ENCODE data around the gene C15orf39. TPM values are rescaled to one million over a fixed set of nuclear protein-coding genes. Genes with fewer than 3 reads are reported as not detected.
A peak's percentile ranks its signal among the peaks of the same experiment; 100 is the strongest.
"Not testable (repeated sequence)": the region's sequence is repeated elsewhere in the genome, so short reads cannot be mapped to it uniquely, and the experiment has no call there.

Gene C15orf39
- total RNA-seq, 1 donor from 2014 or later, result 14.8 TPM

GRCh38 chr15:75225951-75226732, 24.5 kb downstream of the C15orf39 start:
- intact Hi-C loops (cut with micrococcal nuclease), result no loop called here
- DNase-seq, result no peak

GRCh38 chr15:75227112-75227511, 25.4 kb downstream of the C15orf39 start:
- DNase-seq; intact Hi-C loops (cut with micrococcal nuclease): not testable (repeated sequence)
- peak; percentile 46 for ATAC-seq

More at GRCh38 chr15:75225951-75226732, 24.5 kb downstream of the C15orf39 start:
- no peak for ATAC-seq

- no peak for ATAC-seq
- intact Hi-C loops (cut with micrococcal nuclease), result no loop called here
- no peak for DNase-seq
Observed at GRCh38 chr15:75227663-75228280, 26.1 kb downstream of the C15orf39 start.

- intact Hi-C loops (cut with micrococcal nuclease), result no loop called here
- no peak for ATAC-seq
- no peak for DNase-seq
Observed at GRCh38 chr15:75228787-75229186, 27.1 kb downstream of the C15orf39 start.

- ATAC-seq, result no peak
- no peak for DNase-seq
- intact Hi-C loops (cut with micrococcal nuclease), result no loop called here
Observed at GRCh38 chr15:75229191-75230015, 27.7 kb downstream of the C15orf39 start.

- ATAC-seq, result no peak
- intact Hi-C loops (cut with micrococcal nuclease), result no loop called here
- no peak for DNase-seq
Observed at GRCh38 chr15:75230016-75230343, 28.3 kb downstream of the C15orf39 start.

GRCh38 chr15:75230551-75231371, 29.1 kb downstream of the C15orf39 start:
- ATAC-seq (no peak), DNase-seq (peak; percentile 13)
- intact Hi-C loops (cut with micrococcal nuclease), result no loop called here

GRCh38 chr15:75231836-75232235, 30.2 kb downstream of the C15orf39 start:
- DNase-seq (no peak), ATAC-seq (no peak)
- intact Hi-C loops (cut with micrococcal nuclease), result no loop called here

GRCh38 chr15:75232252-75232813, 30.7 kb downstream of the C15orf39 start:
- DNase-seq, result peak; percentile 12
- intact Hi-C loops (cut with micrococcal nuclease), result no loop called here
- ATAC-seq, result no peak

GRCh38 chr15:75232826-75233503, 31.3 kb downstream of the C15orf39 start:
- intact Hi-C loops (cut with micrococcal nuclease), result no loop called here
- peak; percentile 21 for DNase-seq

GRCh38 chr15:75233504-75234190, 32.0 kb downstream of the C15orf39 start:
- DNase-seq (peak; percentile 9), ATAC-seq (no peak)
- intact Hi-C loops (cut with micrococcal nuclease), result no loop called here

More at GRCh38 chr15:75232826-75233503, 31.3 kb downstream of the C15orf39 start:
- no peak for ATAC-seq

- peak; percentile 21 for DNase-seq
- intact Hi-C loops (cut with micrococcal nuclease), result no loop called here
- no peak for ATAC-seq
Observed at GRCh38 chr15:75234191-75234810, 32.6 kb downstream of the C15orf39 start.

GRCh38 chr15:75235051-75235673, 33.5 kb downstream of the C15orf39 start:
- peak; percentile 23 for DNase-seq
- intact Hi-C loops (cut with micrococcal nuclease), result no loop called here
- ATAC-seq, result no peak

GRCh38 chr15:75235760-75236729, 34.4 kb downstream of the C15orf39 start:
- ATAC-seq (peak; percentile 90), DNase-seq (peak; percentile 72)
- intact Hi-C loops (cut with micrococcal nuclease), result no loop called here

GRCh38 chr15:75237316-75237982, 35.8 kb downstream of the C15orf39 start:
- ATAC-seq (no peak), DNase-seq (peak; percentile 18)
- intact Hi-C loops (cut with micrococcal nuclease), result no loop called here

Measured in left ventricle myocardium superior (tissue), 1 donor.